D721Med (cell line): Measurements from ENCODE around the gene EPHA4.

ENCODE experiments used
- DNase-seq: peaks from one replicate; pipeline ENCODE4 v3.0.0; 2011; ENCODE audit warnings: low spot score; ENCODE audit not compliant: insufficient read length
- FAIRE-seq: peaks from 2 replicates; lab custom pipeline; 2011; peaks lifted over from hg19 to GRCh38; lab: Jason Lieb, UNC
- TF ChIP-seq, protein P1 (sequence below): IDR thresholded peaks from 2 replicates; pipeline ENCODE4 v1.5.1; 2012; ENCODE audit warnings: mild to moderate bottlenecking, control low read depth; ENCODE audit not compliant: insufficient read depth; ENCODE audit errors: missing control alignments

Gene EPHA4

DNA sequence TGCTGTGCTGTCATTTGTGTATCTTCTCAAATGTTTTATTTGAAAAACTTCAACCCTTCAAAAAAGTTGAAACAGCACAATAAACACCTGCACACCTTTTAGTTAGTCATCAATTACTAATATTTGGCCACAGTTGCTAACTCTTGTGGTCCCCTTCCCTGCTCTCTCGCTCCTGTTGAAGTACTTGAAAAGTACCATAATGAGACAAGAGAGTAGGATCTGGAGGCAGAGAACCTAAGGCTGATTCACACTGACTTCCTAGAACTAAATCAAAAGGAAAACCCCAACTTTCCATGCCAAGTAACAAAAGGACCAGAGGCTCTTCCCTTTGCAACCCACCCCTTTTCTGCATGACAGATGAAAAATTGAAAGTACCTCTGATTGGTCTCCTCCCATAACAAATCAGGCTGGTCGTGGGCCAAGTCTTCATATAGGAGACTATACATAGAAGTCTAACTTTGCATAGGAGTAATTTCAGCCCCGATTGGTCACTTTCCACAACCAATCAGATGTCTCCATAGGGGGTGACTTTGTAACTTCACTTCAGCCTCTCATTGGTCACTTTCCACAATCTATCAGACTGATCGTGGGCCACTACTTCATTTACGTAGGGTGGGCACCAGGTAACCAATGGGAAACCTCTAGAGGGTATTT is 179.7 kb downstream of the EPHA4 start:
- no peak for FAIRE-seq
- DNase-seq: no peak
- TF ChIP-seq, protein P1, sequence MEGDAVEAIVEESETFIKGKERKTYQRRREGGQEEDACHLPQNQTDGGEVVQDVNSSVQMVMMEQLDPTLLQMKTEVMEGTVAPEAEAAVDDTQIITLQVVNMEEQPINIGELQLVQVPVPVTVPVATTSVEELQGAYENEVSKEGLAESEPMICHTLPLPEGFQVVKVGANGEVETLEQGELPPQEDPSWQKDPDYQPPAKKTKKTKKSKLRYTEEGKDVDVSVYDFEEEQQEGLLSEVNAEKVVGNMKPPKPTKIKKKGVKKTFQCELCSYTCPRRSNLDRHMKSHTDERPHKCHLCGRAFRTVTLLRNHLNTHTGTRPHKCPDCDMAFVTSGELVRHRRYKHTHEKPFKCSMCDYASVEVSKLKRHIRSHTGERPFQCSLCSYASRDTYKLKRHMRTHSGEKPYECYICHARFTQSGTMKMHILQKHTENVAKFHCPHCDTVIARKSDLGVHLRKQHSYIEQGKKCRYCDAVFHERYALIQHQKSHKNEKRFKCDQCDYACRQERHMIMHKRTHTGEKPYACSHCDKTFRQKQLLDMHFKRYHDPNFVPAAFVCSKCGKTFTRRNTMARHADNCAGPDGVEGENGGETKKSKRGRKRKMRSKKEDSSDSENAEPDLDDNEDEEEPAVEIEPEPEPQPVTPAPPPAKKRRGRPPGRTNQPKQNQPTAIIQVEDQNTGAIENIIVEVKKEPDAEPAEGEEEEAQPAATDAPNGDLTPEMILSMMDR: no peak

DNA sequence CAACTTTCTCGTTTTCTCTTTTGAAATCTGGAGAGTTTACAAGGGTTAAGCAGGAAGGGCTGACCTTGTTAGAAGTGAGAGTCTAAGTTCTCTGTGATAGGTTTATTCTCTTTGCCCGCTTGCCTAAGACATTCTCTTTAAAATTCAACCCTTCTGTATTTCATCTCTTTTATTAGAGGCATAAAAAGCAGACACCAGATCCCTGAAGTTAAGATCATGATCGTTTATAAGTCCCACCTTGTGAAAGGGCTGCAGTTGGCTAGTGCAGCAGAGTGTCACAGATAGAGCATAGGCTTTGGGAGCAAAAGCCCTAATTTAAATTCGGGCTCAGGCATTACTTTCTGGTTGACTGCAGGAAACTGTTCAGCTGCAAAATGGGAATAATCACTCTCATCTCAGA is 181.2 kb downstream of the EPHA4 start:
- TF ChIP-seq, protein P1: no peak
- no peak for FAIRE-seq
- DNase-seq: no peak

DNA sequence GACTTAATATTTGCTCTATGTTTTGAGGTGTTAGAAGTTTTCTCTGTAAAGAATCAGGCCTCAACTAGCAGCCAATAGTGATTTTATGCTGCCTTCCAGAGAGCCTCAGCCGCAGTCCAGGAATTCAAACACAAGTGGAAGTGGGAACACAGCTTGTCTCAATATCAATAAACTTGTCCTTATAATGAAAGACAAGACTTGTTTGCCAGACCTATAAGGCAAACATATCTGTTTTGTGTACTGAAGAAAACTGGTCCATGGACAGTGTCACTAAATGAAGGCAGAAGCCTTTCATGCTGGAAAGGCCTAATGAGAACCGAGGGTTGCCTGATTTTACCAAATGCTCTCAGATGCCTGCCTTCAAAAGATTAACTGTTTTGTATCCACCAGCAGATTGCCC is 182.2 kb downstream of the EPHA4 start:
- FAIRE-seq: no peak
- DNase-seq: no peak
- TF ChIP-seq, protein P1: no peak

DNA sequence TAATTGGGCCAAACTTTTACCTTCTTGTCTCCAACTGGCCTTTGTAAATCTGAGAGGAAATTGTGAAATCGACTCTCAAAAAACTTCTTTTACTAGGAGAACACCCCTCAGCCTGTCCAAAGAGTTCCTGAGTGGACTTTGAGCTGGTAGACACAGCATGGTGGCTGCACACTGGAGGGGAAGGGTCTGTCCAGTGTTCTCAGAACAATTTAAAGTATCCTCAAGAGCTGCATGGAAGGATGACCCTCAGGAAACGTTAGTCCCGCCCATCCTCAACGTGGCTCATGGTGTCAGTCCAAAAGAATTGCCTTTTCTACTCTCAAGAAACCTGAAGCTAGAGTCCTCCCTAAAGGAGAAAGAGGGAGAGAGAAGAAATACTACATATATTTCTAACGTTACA is 182.7 kb downstream of the EPHA4 start:
- no peak for FAIRE-seq
- TF ChIP-seq, protein P1: no peak
- DNase-seq: no peak

DNA sequence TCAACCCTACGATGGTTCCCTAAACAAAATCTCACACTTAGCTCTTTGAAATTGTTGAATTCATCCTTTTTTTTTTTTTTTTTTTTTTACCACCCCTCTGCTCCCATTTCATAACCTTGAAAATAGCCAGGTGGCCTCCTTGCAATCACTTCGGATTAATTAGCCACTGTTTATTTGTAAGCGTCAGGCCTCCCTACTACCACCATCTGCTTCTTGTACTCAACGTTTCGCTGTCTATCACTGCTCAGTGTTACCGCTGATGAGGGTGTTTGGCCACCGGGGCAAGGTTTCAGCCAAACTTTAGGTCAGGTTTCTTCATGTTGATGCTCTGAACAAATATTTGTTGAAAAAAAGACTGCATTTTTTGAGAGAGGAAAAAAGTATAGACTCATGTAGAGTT is 183.2 kb downstream of the EPHA4 start:
- FAIRE-seq: peak; percentile 88
- TF ChIP-seq, protein P1: no peak
- DNase-seq: no peak

DNA sequence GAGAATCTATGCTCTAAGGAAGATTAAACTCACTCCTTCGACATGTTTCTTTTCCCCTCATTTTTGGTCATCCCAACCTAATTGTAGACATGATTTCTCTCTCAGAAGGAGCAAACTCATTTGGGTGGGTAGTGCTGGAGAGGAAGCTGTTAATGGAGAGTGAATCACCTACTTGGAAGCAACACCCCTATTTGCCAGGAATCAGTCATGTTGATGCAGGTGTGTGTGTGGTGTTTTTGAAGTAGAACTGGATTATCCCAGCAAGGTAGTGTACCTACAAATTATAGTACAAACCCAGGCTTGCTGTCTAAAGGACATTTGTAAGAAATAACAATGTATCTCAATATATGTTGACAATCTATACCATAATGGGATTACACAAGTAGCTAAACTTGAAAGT is 186.4 kb downstream of the EPHA4 start:
- DNase-seq: no peak
- no peak for FAIRE-seq
- TF ChIP-seq, protein P1: no peak

DNA sequence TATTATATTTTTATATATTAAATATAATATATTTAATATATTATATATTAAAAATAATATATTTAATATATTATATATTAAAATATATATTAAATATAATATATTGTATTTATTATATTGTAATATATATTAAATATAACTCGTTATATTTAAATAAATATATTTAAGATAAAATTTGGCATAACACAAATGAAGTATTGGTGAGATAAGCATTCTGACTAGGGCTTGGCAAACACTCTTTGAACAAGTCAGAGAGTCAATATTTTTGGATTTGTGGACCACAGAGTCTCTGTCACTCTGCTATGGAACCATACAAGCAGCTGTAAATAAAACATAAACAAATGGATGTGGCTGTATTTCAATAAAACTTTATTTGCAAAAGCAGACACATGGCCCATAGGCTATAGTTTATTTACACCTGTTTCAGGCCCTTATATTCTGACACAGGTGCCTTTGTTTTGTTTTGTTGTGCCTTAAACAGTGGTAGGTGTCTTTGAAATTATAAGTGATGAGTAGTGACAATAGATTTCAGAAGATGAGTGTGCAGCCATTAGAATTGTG is 190.1 kb downstream of the EPHA4 start:
- DNase-seq (no peak), FAIRE-seq (no peak)
- TF ChIP-seq, protein P1: no peak
